ENCODE results near the gene TNNT1. TPM values are rescaled to one million over a fixed set of nuclear protein-coding genes. Genes with fewer than 3 reads are reported as not detected.
"Not testable (repeated sequence)": the region's sequence is repeated elsewhere in the genome, so short reads cannot be mapped to it uniquely, and the experiment has no call there.

The TNNT1 gene
- total RNA-seq, 2 donors from 2014 or later = 22.9 to 66.7 TPM

- 91 to 92% methylated on average over 19 to 20 of the region's 20 CpGs for WGBS, 2 experiments (ENCODE audit: insufficient coverage in 1 of 2, insufficient read length in 1 of 2)
- Mint-ChIP-seq H3K27me3 (ENCODE audit: insufficient read depth) (no peaks in the 10 kb centered on the region), H3K4me3 (no peak overlapping the region), H3K9me3 (no peaks in the 10 kb centered on the region), H3K36me3 (ENCODE audit: low read depth) (peaks cover 26% of the 10 kb centered on the region), H3K4me1 (no peaks in the 10 kb centered on the region), H3K27ac (no peak overlapping the region)
- Histone ChIP-seq H3K27ac (ENCODE audit: low read depth, low read length) (no peak overlapping the region), H3K4me3 (ENCODE audit: low read length) (no peak overlapping the region), H3K4me1 (ENCODE audit: control insufficient read depth, insufficient read depth, low read length) (no peaks in the 10 kb centered on the region), H3K27me3 (ENCODE audit: control insufficient read depth, insufficient read depth, low read length, poor library complexity, severe bottlenecking) (no peaks in the 10 kb centered on the region), H3K9me3 (ENCODE audit: control insufficient read depth, low read length) (no peaks in the 10 kb centered on the region), H3K36me3 (ENCODE audit: control insufficient read depth, insufficient read depth, low read length) (peaks cover 8% of the 10 kb centered on the region), H3K9ac (ENCODE audit: extremely low read depth, low read length, poor library complexity, severe bottlenecking) (no peak overlapping the region)
- TF ChIP-seq CTCF (conservative IDR thresholded peaks at IDR 0.05) = no peak
- DNase-seq = no peak
Observed at GRCh38 chr19:55109527-55110291, 39.3 kb downstream of the TNNT1 start.

- H3K4me3 Mint-ChIP-seq; H3K4me1 Mint-ChIP-seq; H3K9me3 Mint-ChIP-seq; H3K27ac ChIP-seq (ENCODE audit: low read depth, low read length); H3K4me1 ChIP-seq (ENCODE audit: control insufficient read depth, insufficient read depth, low read length); H3K27ac Mint-ChIP-seq; H3K9me3 ChIP-seq (ENCODE audit: control insufficient read depth, low read length); H3K4me3 ChIP-seq (ENCODE audit: low read length); H3K27me3 Mint-ChIP-seq (ENCODE audit: insufficient read depth); H3K9ac ChIP-seq (ENCODE audit: extremely low read depth, low read length, poor library complexity, severe bottlenecking); DNase-seq; H3K27me3 ChIP-seq (ENCODE audit: control insufficient read depth, insufficient read depth, low read length, poor library complexity, severe bottlenecking): not testable (repeated sequence)
- H3K36me3 ChIP-seq (ENCODE audit: control insufficient read depth, insufficient read depth, low read length) = peaks cover 12% of the 10 kb centered on the region
- H3K36me3 Mint-ChIP-seq (ENCODE audit: low read depth) = peaks cover 38% of the 10 kb centered on the region
- WGBS, 2 experiments (ENCODE audit: insufficient coverage in 1 of 2, insufficient read length in 1 of 2) = 82 to 92% methylated on average over 2 of the region's 3 CpGs
Observed at GRCh38 chr19:55107252-55107651, 41.8 kb downstream of the TNNT1 start.

- Mint-ChIP-seq H3K27me3 (ENCODE audit: insufficient read depth) (no peaks in the 10 kb centered on the region), H3K36me3 (ENCODE audit: low read depth) (peaks cover 41% of the 10 kb centered on the region), H3K4me1 (no peaks in the 10 kb centered on the region), H3K9me3 (peaks cover 8% of the 10 kb centered on the region), H3K27ac (no peak overlapping the region), H3K4me3 (no peak overlapping the region)
- no peak for DNase-seq
- H3K9ac ChIP-seq (ENCODE audit: extremely low read depth, low read length, poor library complexity, severe bottlenecking) = no peak overlapping the region
- H3K4me1 ChIP-seq (ENCODE audit: control insufficient read depth, insufficient read depth, low read length) = no peaks in the 10 kb centered on the region
- H3K4me3 ChIP-seq (ENCODE audit: low read length) = no peak overlapping the region
- no peaks in the 10 kb centered on the region for H3K27me3 ChIP-seq (ENCODE audit: control insufficient read depth, insufficient read depth, low read length, poor library complexity, severe bottlenecking)
- WGBS, 2 experiments (ENCODE audit: insufficient coverage in 1 of 2, insufficient read length in 1 of 2) = 93 to 100% methylated on average over 3 to 6 of the region's 6 CpGs
- peaks cover 5% of the 10 kb centered on the region for H3K9me3 ChIP-seq (ENCODE audit: control insufficient read depth, low read length)
- no peak for TF ChIP-seq CTCF (conservative IDR thresholded peaks at IDR 0.05)
- peaks cover 12% of the 10 kb centered on the region for H3K36me3 ChIP-seq (ENCODE audit: control insufficient read depth, insufficient read depth, low read length)
- H3K27ac ChIP-seq (ENCODE audit: low read depth, low read length) = no peak overlapping the region
Observed at GRCh38 chr19:55106591-55106990, 42.4 kb downstream of the TNNT1 start.

All from endodermal cell (in vitro differentiated cells).